HG03565 (cell line): ENCODE measurements around the gene MARVELD3.
"Not testable (repeated sequence)": the region's sequence is repeated elsewhere in the genome, so short reads cannot be mapped to it uniquely, and the experiment has no call there.

Experiments used
- ATAC-seq: cut with Tn5 transposase; IDR thresholded peaks from one replicate; pipeline ENCODE4 v1.9.1; 2021; ENCODE audit warnings: mild to moderate bottlenecking, moderate library complexity; ENCODE audit not compliant: unreplicated experiment

Gene MARVELD3

GRCh38 chr16:71626018-71626857 is at the start of gene MARVELD3:
MARVELD3 (plus strand) TSS chr16:71626184; CDS start chr16:71626230, 46 bp downstream.
- ATAC-seq: no peak

- ATAC-seq: no peak
These were observed 49.0 kb upstream of the MARVELD3 start, which contains the start of gene TAT for GRCh38 chr16:71576971-71577370. TAT (minus strand) TSS chr16:71577092; CDS start chr16:71576415, 677 bp downstream.

GRCh38 chr16:71582553-71582848 is 43.5 kb upstream of the MARVELD3 start:
- not testable (repeated sequence) for ATAC-seq

DNA sequence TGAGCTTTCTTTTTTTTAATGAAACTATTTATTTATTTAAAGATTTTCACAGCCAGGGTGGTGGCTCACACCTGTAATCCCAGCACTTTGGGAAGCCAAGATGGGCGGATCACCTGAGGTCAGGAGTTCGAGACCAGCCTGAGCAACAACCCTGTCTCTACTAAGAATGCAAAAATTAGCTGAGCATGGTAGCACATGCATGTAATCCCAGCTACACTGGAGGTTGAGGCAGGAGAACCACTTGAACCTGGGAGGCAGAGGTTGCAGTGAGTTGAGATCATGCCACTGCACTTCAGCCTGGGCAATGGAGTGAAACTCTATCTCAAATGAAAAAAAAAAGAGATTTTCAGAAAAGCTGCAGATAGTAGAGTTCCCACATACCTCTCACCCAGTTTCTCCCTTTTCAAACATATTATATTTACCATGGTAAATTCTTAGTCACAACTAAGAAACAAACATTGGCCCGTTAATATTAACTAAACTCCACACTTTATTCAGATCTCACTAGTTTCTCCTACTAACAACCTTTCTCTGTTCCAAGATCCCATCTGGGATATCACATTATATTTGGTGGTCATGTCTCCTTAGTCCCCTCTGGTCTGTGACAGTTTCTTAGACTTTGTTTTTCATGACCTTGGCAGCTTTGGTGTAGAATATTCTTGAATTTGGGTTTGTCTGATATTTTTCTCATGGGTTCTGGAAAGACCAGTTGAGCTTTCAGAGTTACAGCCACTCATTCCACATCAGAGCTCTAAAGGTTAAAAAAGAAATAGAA is 41.3 kb upstream of the MARVELD3 start:
- no peak for ATAC-seq

DNA sequence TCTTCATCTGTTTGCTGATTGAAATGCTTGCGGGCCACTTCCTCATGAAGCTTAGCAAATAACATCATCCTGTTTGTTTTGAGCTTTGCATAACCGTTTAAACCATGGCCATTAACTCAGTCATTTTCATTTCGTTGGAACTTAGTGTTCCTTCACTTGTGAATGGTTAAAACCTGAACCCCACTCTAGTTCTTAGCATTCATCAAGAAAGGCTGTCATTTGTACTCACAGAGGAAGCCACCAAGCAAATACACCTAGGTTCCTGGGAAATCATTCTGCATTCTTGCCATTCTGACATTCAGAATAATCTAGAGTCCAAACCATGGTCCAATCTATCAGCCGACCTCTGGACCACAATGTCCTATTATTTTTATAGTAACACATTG is 40.7 kb upstream of the MARVELD3 start:
- no peak for ATAC-seq

DNA sequence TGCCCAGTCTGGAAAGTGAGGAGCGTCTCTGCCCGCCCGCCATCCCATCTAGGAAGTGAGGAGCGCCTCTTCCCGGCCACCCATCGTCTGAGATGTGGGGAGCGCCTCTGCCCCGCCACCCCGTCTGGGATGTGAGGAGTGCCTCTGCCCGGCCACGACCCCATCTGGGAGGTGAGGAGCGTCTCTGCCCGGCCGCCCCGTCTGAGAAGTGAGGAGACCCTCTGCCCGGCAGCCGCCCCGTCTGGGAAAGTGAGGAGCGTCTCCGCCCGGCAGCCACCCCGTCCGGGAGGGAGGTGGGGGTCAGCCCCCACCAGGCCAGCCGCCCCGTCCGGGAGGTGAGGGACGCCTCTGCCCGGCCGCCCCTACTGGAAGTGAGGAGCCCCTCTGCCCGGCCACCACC is 36.6 kb upstream of the MARVELD3 start:
- not testable (repeated sequence) for ATAC-seq

DNA sequence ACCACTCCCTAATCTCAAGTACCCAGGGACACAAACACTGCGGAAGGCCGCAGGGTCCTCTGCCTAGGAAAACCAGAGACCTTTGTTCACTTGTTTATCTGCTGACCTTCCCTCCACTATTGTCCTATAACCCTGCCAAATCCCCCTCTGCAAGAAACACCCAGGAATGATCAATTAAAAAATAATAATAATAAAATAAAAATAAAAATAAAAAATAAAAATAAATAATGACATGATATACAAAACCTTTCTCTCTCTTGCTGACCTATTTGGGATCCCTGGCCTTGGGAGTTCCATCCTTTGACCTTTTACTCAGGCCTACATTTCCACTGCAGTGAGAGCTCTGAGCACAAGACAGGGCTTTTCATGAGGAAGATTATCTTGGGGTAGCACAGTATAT is 35.9 kb upstream of the MARVELD3 start:
- ATAC-seq: not testable (repeated sequence)

DNA sequence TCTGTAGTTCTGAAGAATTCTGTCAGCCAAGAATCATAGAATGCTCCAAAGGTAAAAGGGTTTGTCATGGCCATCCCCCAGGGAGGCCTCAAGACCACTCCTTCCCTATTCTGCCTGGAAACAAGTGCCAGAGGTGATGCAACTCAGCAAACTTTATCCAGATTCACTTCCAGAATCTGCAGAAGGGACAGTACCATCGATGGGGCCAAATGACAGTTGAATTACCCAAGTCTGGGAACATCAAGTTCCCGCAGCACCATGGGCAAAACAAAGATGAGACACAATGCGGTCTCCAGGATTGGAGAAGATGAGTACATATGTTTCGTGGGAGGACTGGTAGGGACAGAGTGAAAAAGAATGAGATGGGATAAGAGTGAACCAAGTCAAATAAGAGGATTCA is 35.4 kb upstream of the MARVELD3 start:
- ATAC-seq: no peak

DNA sequence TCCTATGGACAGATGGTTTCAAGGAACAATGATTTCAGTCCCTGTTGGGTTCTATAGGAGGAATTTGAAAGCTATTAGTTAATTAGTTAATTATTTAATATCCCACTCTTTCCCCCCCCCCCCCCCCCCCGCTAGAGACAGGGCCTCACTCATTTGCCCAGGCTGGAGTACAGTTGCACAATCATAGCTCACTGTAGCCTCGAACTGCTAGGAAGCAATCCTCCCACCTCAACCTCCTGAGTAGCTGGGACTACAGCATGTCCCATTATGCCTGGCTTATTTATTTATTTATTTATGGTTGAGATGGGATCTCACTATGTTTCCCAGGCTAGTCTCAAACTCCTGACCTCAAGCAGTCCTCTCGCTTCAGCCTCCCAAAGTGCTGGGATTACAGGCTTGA is 34.1 kb upstream of the MARVELD3 start:
- ATAC-seq: no peak

DNA sequence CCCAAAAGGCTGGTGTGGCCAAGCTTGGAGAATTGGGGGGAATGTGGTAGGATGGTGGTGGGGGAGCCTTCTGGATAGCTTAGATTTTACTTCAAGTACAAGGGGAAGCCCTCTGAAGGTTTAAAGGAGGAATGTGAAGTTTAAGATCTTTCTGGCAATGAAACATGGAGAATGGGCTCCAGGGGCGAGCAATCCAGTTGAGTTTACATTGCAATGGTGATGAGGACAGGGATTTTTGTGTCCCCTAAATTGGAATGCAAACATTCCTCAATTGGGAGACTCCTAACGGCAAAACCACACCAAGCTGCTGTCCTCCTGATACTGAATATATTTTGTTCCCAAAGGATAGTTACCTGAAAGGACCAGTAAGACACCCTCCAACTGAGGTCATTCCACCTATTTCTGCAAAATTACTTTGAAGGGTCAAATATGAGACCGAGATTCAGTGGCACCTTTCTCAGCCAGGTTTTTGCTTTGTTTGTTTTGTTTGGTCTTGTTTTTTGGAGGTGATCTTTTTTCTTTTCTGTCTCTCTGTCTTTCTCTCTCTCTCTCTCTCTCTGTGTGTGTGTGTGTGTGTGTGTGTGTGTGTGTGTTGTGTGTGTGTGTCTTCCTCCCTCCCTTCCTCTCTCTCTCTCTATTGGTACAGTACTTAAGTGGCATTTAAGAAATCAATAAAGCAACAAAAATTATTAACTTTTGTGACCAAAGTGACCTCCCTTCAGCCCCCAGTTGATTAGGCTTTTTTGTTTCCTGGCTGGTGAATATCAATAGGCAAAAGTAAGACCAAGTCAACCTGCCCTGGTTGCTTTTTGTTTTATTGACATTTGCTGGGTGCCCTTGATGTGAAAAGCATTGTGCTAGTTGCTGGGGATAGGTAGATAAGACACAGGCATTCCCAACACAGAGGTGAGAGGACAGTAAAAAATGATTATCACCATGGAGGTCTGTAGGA is 32.7 kb upstream of the MARVELD3 start:
- no peak for ATAC-seq

DNA sequence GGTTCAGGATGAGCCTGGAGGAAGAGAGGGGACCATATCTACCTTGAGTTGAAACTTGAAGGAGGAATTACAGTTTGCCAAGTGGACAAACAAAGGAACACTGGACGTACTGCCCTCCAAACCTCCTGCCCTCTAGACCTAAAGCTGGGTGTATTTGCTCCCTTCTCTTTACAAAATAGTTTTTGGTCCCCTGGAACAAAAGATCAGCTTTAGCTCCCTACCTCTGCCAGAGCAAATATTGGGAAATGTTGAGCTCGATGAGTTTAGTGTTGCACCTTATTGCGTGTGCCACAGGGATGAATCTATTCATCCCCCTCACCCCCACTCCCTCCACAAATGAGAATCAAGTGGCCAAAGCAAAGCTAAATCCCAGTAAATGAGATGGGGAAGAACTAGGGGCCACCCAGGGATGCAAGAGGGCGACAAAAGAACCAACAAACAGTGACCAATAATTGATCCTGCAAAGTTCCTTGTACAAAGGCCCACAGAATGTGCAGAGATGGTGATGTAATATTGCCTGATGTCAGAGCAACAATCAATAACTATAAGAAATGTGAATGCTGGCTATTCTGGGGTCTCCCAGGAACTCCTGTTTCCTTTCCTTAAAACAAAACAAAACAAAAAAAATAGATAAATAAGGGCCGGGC is 31.9 kb upstream of the MARVELD3 start:
- no peak for ATAC-seq

DNA sequence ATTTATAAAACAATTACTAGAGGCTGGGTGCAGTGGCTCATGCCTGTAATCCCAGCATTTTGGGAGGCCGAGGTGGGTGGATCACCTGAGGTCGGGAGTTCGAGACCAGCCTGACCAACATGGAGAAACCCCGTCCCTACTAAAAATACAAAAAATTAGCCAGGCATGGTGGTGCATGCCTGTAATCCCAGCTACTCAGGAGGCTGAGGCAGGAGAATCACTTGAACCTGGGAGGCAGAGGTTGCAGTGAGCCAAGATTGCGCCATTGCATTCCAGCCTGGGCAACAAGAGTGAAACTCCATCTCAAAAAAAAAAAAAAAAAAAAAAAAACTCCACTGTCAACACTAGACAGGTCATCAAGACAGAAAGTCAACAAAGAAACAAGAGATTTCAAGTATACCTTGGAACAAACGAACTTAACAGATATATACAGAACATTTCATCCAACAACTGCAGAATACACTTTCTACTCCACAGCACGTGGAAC is 30.6 kb upstream of the MARVELD3 start:
- ATAC-seq: not testable (repeated sequence)

- not testable (repeated sequence) for ATAC-seq
These were observed 27.6 kb upstream of the MARVELD3 start for GRCh38 chr16:71598426-71598825.

DNA sequence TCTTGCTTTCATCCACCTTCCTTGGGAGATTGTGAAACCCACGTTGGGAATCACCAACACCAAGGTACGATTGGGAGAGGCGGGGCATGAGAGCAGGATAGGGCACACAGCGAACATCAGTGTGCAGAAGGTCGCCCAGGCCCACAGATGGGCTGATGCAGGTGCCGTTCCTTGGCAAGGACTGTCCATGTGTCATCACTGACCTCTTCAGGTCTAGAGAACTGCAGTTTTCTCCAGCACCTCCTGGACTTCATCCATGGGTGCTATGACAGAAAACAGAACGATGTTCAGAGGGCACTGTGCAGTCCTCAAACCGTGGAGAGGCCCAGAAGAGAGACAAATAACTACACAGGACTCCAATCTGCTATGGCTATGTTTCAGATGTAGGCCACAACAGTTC is 25.2 kb upstream of the MARVELD3 start:
- no peak for ATAC-seq

DNA sequence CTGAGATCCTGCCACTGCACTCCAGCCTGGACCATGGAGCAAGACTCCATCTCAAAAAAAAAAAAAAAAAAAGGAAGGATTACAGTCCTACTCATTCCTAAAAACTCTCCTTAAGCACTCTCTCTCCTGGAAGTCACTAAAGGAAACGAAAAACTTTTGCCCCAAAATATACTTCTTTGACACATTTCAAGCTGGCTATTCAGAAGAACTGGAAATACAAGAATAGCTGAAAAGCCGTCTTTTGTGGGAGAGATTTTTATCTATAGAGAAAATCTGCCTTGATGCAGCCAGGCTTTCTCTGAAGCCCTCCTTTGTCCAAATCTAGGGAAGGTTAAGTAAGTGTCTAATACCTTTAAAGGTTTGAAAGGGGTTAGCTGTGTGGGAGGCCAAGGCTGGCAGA is 16.9 kb upstream of the MARVELD3 start:
- no peak for ATAC-seq

- no peak for ATAC-seq
These were observed 15.5 kb upstream of the MARVELD3 start for GRCh38 chr16:71610447-71610846.

GRCh38 chr16:71610936-71611871 is 14.8 kb upstream of the MARVELD3 start:
- ATAC-seq: peak; percentile 39

- not testable (repeated sequence) for ATAC-seq
These were observed 11.0 kb upstream of the MARVELD3 start for GRCh38 chr16:71614956-71615355.

GRCh38 chr16:71618429-71618828 is 7.6 kb upstream of the MARVELD3 start:
- no peak for ATAC-seq
